Mucosa of gallbladder (tissue), 1 donor: ENCODE results near the gene COPS7A. TPM values are rescaled to one million over a fixed set of nuclear protein-coding genes. Genes with fewer than 3 reads are reported as not detected.
A peak's percentile ranks its signal among the peaks of the same experiment; 100 is the strongest.

Source experiments
- DNase-seq: peaks from one replicate; pipeline ENCODE4 v3.0.0-alpha.2; 2020; ENCODE audit warnings: low spot score
- total RNA-seq: library from RNA; stranded (reverse); gene quantifications from one replicate; pipeline ENCODE4 v1.2.1, GENCODE V29; 2021
- donor health status: DM: no; HTN: no; CAD: no.

COPS7A gene
- total RNA-seq, 1 donor from 2014 or later, result 61.4 TPM

DNA sequence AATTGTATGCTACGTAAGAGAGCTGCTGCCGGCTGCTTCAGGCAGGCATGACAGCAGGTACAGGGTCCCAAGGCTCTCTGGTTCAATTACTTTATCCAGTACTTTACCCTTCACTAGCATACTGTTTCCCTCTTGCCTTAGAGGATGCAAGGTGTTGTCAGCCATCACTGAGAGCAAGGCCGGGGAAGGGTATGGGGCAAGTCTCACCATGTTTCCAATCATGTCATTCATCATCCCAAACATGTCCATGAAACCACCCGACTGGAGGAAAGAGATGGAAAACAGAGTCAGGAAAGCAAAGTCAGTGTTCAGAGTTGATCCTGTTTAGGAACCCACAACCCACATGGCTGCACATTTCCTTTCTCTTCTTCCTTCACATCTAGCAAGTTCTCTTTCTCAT, 26.7 kb downstream of the COPS7A start:
- DNase-seq, result no peak

DNA sequence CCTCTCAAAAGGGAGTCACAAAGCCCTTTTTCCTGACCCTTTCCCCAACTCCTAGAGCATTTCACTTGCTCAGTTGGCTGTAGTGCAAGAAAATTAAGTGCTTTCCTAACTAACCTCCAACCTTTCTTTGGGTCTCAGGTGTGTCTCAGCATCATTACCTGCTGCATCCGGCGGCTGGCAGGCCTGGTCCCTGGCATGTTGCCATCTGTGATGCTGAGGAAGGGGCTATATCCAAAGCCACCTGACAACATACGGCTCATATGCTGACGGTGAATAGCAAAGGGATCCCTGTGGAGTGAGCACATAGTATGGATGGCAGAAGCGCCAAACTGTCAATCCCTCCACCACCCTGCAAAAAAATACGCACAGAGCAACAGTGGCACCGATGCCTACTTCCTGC, 27.9 kb downstream of the COPS7A start:
- no peak for DNase-seq

DNA sequence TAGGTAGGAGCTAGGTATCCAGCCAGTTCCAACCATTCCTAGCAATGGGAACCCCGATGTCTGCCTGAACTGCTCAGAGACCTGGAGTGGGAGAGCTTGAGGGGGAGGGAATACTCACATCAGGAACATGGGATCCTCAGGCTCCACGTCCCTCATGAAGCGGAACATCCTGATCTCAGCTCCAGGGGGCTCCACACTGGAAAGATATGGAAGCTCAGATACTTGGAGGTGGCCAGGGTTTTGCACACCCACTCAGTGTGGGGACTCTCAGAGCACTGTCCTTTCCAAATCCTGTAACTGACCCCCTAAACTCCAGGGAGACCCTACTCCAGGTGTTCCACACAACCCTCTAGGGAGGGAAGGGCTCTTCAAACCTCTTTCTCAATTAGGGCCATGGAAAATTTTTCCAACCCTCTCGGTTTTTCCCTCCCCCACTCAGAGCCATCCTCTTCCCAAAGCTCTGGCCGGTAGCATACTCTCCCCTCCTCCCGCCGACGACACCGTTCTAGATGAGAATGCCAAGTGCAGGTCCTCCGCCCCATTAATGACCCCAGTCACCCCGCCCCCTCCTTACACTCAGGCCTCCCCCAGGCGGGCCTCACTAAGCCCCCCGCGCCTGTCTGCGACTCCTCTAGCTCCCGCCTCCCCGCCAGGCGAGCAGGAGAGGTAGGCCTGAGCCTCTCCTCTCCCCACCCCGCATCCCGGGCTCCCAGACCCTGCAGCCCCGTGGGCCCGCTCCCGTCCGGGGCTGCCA, 28.5 kb downstream of the COPS7A start:
- peak; percentile 23 for DNase-seq

DNA sequence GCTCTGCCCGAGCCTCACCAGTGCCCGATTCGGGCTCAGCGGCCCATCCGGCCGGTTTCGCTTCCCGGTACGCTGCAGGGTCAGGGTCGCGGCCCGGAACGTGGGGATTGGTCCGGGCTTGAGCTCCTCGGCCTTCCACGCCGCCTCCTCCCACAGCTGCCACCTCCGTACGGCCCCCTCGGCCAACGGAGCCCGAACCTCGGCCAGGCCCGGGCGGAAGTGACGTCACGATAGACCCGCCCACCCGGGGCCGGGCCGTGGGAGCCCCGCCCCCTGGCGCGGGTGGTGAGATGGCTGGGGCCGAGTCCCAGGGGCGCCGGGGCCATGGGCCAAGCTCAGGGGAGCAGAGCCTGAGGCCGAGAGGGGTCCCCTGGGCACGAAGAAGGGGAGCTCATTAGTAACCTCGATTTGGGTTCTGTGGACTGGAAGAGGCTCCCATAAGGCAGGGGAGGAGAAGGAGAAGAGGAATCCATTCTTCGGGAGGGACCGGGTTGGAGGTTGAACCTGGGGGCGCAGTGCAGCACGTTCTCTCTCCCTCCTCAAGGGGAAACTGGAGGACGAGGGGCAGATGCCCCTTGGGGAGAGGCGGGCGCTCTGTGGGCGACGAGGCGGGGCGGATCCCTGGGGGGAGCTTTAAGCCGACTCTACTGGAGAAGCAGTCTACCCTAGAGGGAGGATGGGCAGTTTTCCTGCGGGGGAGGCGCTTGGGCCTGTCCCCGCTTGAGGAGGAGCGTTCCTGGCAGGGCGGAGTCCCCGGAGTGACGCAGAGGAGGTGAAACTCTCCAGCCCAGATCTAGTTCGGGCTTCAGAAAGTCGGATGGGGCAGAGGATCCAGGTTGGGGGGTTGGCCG, 29.3 kb downstream of the COPS7A start, which contains the start of gene MLF2:
TSS of gene MLF2 (minus strand) at position 221 of the 851 bp plus-strand sequence. CDS start 807 bp downstream, outside the sequence.
- peak; percentile 98 for DNase-seq

DNA sequence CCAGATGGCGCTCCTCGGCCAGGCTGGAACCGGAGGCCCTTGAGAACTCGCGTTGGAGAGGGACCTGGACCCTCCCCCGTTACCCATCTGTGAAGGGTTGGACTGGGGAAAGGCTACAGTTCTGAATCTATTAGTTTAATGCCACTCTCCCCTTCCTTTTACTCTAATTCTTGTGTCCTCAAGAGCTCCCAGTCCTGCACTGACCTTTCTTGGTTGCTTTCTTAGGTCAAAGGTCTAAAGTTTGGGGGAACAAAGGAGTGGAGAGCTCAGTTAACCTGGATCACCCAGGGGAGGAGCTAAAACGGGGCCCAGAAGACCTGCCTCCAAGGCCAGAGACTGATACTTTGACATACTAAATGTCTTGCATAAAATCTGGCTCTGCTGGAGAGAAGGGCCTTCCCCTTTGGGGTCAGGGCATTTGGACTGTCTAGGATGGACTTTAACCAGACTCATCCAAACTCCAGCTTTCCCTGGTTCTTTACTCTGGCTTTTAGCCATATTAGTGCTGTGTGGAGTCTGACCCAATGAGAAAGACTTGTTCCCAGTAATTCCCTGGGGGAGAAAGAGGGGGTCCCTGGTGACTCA, 30.0 kb downstream of the COPS7A start:
- no peak for DNase-seq

DNA sequence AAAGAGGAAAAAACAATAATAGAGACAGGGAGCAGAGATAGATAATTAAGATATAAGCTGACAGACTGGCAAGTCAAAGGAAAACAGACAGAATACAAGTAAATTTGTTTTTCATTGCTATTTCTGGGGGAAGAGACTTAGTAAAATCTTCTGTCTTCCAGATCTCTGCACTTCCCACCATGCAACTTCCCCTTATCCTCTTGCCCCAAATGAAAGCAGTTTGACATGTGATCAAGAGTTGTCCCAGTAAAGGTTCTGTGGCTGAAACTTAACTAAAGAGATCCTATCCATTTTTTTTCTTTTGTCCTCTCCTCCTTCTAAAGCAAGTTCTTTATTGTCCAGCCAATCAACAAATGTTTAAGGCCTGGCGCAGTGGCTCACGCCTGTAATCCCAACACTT, 30.6 kb downstream of the COPS7A start:
- DNase-seq, result no peak

DNA sequence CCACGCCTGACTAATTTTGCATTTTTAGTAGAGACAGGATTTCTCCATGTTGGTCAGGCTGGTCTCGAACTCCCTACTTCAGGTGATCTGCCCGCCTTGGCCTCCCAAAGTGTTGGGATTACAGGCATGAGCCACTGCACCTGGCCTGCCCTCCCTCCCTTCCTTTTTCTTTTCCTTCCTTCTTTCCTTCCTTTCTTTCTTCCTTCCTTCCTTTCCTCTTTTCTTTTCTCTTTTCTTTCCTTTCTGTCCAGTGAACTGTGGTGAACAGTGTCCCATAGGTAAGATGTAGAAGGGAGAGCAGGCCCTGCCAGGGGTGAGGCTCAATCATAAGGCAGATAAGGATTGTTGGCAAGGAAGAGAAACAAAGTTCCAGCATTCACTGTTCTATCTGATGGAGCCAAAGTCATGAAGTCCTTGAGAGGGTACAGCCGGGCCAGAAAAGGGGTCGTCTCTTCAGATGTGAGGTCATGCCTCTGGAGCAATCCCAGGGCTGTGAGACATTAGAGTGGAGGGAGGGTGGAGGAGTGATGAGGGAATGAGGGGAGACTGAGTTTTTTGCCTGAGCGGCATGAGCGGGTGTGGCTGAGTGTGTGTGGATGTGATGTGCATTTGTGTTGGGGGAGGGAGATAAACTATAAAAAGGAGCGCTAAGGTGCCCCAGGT, 33.3 kb downstream of the COPS7A start:
- no peak for DNase-seq

DNA sequence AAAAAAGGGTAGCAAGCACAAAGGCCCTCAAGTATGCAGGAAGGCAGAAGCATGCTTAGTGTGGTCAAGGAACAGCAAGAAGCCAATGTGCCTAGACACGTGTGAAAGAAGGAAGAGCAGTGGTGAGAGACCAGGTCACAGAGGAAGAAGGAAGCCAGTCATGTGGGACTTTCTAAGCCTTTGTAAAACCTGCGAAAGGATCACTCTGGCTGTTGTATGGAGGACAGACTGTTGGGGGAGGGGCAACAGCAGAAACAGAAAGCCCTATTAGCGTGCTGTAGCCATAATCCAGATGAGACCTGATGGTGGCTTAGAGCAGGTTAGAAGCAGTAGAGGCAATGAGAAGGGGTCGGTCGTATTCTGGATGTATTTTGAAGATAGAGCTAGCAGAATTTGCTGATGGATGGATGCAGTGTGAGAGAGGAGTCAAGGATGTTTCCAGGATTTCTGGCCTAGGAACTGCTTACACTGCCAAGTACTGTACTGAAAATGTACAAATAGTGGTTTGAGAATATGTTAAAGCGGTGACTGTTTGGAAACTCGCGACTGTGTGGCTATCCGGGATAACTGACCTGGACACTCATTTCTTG, 34.8 kb downstream of the COPS7A start:
- no peak for DNase-seq

DNA sequence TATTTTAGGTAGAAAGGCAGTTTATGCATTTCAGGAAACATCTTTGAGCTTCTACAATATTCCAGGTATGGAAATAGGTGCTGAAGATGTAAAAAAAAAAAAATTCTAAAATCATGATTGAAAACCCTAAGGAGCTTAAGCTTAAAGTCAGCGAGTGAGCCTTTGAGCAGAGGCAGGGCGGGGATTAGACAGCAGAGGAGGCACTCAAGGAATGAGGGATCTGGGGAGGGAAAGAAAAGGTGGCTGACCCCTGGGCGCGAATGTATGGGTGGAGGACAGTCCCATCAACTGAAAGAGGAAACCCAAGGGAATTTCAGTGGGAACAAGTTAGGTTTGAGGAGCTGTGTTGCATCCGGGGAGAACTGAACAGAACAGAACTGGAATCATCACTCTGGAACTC, 35.9 kb downstream of the COPS7A start:
- DNase-seq, result no peak

DNA sequence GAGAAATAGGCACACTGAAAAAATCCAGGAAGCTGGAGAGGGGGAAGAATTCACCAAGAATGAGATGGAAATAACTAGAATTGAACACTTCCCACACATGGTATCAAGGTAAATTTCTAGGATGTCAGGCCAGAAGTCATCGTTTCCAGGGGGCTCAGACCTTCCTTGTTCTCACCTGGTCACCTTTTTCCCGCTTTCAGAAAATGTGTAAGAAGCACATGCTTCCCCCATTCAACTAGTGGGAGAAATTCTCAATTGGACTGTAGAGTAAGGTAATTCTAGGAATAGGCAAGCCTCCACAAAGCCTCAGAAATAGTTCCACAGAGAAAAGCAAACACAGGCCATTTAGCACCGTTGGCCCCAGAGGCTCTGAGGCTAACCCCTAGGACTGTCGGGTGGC, 39.5 kb downstream of the COPS7A start:
- no peak for DNase-seq

DNA sequence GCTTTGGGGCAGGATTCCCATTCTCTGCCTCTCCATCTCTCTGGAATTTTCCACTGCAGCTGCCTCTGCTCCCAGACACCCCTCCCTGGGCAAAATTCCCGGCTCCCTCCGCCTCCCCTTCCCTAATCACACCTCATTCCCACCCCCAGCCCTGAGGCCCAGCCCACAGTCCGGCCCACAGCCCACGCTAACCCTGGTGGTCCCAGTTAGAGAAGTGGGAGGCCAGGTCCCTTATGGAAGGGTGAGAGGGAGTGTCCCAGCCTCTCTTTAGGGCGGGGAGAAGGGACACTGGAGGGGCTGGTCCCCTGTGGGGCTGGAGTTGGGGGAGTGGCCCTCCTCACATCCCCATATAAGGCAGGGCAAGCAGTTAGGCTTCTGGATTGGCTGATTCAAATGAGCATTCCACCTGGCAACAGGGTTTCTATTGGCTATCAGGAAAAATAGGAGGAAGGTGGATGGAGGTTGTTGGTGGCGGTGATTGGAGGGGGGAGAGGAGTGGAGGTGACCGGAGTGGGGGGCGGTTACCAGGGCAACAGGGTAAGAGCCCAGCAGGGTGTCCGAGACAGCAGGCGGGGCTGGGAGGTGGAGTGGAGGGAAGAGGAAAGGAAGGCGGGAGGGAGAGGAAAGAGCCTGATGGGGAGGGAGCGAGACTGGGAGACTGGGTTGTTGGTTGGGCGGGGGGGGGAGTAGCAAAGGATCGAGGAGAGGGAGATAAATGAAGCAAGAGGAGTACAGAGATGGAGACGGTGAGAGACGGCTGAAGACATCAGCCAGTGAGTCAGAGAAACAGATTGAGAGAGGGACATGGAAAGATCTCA, 40.4 kb downstream of the COPS7A start:
- peak; percentile 93 for DNase-seq

DNA sequence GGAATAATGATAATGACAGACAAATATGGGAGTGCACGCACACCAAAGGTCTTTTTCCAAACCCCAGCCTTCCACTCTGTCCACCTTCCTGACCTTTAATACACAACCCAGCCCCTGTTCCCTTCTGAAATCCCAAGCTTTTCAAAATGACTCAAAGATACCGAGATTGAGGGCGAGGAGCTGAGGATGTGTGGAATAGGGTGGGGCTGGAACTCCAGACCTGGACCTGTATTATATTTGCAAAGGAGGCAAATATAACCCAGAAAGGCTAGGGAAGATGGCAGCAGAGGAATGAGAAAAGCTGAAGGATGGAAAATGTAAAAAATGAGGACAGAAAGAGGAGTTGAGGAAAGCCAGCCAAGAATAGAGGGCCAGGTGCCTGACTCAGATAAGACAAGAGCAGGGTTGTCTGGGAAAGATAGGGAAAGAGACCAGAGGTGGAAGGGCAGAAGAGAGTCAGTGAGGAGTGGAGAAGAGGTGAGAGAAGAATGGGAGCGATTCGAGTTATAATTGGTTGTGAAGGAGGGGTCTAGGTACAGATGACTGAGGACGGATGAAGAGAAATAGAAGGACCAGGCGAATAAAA, 41.3 kb downstream of the COPS7A start:
- DNase-seq, result no peak

DNA sequence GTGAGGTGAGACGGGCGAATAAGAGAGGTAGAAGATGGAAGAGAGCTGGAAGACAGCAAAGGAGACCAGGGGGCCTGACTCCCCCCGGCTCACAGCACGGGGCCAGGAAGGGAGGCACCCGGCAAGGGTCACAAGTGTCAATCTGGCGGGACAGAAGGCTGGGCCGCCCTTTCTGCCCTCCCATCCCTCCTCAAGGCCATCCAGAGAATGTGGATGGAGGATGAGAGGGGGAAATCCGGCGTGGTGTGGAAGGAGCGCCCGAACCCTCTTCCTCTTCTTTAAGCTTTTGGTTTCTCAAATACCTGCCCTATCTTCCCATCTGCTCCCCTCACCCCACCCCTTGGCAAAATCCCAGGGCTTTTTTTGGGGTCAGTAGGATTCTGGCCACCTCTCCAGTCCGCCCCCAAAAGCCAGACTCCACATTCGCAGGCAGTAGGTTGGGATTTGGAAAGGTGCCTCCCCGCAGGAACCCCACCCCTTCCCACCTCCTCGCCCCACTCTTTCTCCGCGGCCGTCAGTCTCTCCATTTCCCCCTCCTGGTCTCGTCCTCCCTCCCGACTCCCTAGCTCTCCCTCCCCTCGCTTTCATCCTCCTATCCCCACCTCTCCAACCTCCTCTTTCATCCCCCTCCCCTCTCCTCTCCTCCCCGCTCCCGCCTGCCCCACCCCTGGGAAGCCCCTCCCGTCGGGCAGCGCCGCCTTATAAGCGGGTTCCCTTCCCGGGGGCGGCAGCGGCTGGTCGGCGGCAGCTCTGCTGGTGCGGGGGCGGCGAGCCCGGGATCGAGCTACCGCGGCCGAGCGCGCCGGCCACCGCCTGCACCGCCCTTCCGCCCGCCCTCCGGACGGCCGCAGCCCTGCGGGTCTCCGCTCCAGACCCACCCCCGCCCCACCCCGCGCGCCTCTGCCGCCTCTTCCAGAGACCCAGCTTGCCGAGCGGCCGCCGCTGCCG, 42.1 kb downstream of the COPS7A start, which contains the start of gene PTMS:
TSS of gene PTMS (plus strand) at position 730 of the 948 bp plus-strand sequence. CDS start 343 bp downstream, outside the sequence.
- DNase-seq, result peak; percentile 71

DNA sequence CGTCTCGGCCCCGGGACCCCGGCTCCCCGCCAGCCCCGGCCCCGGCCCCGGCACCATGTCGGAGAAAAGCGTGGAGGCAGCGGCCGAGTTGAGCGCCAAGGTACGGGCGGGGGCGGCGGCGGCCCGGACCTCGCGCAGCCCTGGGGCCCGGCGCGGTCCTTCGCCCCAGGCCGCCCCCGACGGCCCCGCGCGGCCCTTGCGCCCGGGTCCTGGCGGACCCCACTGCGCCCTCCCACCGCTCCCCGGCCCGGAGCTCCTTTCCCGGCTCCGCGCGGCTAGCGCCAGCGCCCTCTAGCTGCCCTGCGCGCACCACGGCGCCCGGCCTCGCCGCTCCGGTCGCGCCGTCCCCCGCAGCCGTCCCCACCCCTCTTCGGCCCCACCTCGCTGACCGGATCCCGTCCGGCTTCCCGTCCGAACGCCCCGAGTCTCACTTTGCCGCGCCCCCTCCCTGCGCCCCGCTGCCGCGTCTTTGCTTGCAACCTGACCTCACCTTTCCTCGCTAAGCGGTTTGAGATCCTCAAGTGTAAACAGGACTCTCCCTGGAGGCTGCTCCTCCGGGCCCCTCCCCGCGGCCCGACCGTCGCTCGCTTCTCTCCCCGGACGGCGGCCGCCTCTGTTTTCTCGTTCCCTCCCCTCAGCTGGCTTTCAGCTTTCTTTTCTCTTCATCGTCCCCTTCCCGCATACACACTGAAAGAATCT, 43.0 kb downstream of the COPS7A start:
- peak; percentile 72 for DNase-seq

DNA sequence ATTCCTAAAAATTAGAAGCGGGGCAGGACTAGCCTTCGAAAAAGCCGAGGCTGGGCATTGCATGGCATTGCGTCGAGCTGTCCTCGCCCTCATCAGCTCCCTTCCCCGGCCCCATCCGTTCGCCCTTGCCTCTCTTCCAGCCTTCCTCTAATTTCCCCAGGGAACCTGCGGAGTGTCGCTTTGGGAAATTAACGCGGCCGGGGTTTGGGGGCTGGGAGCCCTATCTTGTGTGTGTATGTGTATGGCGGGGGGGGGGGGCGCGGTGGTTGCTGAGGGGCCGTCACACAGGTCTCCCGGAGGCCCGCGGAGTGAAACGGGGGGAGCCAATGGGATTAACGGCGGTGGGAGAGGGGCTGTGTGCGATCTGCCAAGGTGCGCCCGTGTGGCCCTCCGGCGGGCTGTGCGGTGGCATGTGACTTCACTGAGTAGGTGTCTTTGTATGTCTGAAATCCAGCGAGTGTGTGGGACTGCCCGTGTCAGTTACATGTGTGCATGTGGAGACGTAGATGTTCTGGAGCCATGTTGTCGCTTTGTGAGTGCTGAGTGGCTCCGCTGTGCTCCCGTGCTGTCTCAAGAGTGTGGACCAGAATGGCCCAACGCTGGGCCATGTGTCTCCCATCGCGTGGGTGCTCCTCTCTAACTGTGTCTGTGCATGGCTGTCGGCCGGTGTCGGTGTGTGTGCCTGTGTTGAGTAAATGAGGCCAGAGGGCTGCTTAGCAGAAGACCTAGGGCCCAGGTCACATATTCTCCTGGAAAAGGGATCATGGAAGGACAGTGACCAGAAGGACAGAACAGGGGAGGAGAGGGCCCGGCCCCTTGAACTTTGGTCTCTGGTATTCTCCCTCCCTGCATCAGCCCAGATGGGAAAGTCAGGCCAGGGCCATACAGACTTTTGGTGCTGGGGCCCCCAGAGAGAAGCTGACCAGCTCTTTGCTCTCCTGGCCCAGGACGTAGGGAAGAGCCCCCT, 43.8 kb downstream of the COPS7A start:
- DNase-seq, result no peak

DNA sequence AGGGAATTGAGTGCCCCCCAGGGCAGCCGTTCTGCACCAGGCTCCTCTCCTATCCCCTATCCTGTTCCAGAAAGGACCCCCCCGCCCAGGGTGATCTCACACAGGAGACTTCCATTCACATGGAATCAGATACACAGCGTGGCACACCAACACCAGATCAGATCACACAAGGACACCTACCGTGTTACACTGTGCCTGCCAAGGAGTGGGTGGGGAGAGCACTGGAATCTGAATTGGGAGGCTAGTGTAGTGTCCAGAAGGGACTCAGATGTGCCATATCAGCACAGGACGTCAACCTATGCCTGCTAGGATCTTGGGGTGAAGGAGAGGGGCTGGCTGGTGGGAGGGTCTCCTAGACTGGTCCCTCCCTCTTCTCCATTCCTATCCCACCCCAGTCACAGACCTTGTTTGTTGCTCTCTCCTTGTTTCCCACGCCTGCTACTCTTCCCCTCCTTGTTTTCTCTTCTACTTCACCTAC, 44.6 kb downstream of the COPS7A start:
- no peak for DNase-seq

DNA sequence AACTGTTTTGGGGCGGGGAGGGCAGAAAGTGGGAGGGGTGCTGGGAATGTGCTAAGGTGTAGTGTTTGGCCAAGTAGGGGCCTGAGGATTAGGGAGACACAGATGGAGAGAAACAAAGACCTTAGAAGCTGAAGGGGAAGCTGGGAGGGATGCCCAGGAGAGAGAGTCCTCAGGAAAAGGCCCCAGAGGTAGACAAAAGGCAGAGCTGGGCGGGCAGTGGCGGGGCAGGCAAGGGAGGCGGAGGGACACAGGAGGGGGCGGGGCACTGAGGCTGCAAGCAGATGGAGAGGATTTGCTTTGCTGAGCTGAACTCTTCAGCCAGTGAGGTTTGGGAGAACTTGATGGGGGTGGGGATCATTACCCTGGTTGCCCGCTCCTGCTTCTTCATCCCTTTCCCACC, 45.1 kb downstream of the COPS7A start:
- peak; percentile 30 for DNase-seq
